Central memory CD4-positive, alpha-beta T cell (primary cell): ENCODE data around the gene CCDC27.

Experiments
- DNase-seq: peaks from one replicate; pipeline ENCODE4 v3.0.0; 2022

Gene CCDC27

GRCh38 chr1:3718764-3719163 lies 33.5 kb upstream of the CCDC27 start:
- DNase-seq, result no peak

- no peak for DNase-seq
Observed at GRCh38 chr1:3721955-3722465, 30.2 kb upstream of the CCDC27 start.

DNA sequence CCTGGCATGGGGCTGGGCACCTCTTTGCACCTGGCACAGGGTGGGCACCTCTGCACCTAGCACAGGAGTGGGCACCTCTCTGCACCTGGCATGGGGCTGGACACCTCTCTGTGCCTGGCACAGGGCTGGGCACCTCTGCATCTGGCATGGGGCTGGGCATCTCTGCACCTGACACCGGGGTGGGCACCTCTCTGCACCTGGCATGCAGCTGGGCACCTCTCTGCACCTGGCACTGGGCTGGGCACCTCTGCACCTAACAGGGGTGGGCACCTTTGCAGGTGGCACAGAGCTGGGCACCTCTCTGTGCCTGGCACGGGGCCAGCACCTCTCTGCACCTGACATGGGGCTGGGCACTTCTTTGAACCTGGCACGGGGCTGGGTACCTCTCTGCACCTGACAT lies 29.4 kb upstream of the CCDC27 start:
- no peak for DNase-seq

DNA sequence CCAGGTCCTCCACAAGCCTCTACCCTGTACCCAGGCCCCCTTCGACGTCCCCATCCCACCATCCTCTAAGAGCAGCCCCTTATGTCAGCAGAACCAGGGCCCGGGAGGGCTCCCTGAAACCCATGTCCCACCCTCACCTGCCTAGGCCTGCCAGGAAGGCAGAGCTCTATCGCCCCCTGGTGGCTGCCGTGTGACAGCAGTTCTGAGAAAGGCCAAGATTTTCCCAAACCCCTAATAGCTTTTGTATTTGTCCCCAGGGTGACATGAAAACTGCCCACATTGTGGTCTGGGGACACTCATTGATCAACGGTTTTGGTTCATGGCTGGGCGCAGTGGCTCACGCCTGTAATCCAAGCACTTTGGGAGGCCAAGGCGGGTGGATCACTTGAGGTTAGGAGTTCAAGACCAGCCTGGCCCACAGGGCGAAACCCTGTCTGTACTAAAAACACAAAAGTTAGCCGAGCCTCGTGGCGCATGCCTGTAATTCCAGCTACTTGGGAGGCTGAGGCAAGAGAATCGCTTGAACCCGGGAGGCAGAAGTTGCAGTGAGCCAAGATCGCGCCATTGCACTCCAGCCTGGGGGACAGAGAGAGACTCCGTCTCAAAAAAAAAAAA lies 27.7 kb upstream of the CCDC27 start:
- DNase-seq, result peak; percentile 61

GRCh38 chr1:3725366-3725765 lies 26.9 kb upstream of the CCDC27 start:
- no peak for DNase-seq

GRCh38 chr1:3727042-3727824 lies 25.0 kb upstream of the CCDC27 start:
- DNase-seq, result no peak

DNA sequence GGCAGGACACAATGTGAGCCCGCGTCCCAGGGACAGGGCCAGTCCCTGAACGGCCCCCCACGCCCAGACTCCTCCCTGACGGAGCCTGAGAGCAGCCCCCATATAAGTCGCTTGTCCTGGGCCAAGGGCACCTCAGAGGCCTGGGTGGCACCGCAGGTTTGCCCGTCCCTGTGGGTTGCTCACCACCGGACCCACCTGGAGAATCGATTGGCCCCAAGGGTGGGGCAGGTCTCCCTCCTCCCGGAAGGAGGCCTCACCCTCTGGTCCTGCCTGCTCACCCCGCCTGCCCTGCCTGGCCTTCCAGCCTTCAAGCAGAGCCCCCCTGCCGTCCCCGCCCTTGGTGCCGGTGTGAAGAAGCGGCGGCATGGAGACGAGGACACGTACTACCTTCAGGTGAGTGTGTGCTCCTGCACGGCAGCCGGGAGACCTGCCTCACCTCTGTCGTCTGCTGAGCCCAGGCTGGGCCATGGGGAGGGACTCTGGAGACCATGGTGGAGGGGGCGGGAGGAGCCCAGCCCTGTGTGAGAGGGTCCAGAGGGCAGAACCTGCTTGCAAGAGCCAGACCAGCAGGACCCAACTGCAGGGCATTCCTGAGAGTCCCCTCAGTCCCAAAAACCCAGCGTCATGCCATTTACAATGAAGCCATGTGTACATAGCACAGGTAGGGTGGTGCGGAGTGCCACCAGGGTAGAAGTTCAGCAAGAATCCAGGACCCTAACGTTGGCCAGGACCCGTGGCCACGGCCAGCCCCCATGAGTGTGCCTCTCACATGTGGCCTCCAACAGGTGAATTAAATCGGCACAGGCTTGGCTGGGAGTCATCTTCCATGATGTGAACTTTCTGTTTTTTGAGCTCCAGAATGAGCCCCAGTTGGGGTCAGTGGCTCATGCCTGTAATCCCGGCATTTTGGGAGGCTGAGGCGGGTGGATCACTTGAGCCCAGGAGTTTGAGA lies 24.1 kb upstream of the CCDC27 start:
- DNase-seq, result no peak

DNA sequence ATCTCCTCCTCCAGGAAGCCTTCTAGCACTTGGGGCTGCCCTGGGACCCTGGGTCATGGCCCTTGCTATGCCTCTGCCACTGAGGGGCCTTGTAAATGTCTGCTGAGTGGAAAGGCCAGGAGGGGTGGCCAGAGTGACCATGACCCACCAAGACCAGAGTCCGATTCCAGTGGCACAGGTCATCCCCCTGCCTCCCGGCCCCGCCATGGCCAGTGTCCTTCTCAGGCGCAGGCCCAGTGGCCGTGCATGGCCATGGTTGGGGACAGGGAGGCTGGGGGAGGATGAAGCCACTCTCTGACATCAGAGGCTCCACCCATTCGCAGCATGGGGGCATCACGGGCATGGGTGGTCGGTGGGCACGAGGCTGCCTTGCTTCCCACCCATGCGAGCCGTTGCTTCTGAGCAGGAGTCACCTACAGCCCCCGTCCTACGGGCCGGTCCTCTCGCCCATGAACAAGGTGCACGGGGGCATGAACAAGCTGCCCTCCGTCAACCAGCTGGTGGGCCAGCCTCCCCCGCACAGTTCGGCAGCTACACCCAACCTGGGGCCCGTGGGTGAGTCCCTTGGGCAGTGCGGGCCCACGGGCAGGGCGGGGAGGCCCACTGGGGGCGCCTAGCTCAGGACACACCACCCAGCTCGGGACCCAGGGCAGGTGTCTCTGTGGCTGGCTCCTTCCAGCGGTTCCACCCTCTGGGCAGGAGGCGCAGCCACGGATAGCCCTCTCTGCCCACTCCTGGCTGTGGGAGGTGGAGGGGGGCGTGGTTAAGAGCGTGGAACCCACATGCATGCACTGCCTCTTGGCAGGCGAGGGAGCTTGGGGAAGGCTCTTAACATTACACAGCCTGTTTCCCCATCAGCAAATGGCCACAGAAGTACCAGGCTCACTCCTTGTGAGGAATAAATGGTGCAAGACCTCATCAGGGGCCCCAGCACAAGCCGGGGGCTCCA lies 22.4 kb upstream of the CCDC27 start:
- no peak for DNase-seq

DNA sequence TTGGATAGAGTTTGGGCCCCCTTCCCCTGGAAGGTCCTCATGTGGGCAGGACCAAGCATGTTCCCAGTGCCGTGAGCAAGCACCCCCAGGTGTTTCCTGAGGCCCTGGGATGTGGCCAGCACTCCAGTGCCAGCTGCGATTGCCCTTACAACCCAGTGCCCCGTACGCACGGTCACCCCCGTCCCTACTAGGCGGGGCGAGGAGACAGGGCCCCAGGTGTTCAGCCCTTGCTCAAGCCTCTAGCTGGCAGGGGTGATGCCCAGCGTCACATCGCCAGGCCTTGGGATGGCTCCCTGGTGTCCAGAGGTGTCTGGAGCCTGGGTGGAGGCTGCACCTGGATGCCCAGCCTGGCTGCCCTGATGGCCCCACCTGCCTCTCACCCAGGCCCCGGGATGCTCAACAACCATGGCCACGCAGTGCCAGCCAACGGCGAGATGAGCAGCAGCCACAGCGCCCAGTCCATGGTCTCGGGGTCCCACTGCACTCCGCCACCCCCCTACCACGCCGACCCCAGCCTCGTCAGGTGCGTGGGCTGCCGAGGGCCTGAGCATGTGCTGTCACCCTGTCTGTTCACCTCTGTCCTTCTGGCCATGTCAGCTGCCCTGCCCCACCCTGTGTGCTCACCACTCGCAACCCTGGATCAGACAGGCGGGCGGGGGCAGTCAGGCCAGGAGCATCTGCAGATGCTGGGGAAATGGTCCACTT lies 21.6 kb upstream of the CCDC27 start:
- DNase-seq, result no peak

- no peak for DNase-seq
Observed at GRCh38 chr1:3731583-3732433, 20.4 kb upstream of the CCDC27 start.

- DNase-seq, result no peak
Observed at GRCh38 chr1:3732434-3733093, 19.7 kb upstream of the CCDC27 start.

- no peak for DNase-seq
Observed at GRCh38 chr1:3733094-3733882, 19.0 kb upstream of the CCDC27 start.

GRCh38 chr1:3733883-3734589 lies 18.2 kb upstream of the CCDC27 start:
- DNase-seq, result no peak

DNA sequence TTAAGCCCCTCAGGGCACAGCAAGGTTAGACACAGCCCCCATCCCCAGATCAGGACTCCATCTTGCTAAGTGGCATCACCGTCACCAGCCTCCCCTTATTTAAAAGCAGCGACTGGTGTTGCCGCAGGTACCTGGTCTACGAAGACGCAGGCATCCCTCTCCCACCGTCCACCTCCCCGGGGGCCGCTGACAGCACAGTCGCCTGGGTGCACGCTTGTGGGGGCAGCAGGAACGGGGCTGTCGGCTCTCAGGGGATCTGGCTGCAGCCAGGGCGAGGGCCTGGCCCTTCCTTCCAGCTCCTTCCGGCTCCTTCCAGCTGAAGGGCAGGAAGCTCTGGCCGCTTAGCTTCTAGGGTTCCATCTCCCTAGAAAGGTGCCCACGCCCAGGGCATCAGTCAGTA lies 17.6 kb upstream of the CCDC27 start:
- DNase-seq, result no peak

DNA sequence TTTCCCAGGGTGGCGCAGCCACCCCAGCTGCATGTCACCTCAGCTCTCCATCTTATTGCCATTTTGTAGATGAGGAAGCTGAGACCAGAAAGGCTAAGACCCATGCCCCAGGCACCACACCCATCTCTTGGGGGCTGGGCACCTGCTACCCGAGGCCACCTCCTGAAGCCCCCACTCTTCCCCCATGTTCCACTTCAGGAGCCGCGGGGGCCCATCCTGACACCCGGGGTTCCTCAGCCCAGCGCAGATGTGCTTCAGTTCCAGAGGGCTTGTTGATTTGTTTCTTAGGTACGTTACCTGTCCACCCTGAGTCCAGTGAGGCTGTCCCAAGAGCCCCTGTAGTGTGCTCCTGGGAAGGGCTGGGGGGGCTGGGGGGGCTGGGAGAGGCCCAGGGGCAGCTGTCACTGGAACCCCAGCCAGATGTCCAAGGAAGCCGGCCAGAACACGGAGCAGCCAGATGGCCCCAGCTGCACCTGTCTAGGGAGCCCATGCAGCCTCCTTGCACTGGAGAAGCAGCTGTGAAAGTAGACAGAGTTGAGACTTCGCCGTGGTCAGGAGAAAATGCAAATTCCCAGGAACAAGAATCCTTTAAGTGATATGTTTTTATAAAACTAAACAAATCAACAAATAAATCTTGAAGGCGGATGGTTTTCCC lies 17.1 kb upstream of the CCDC27 start:
- DNase-seq, result no peak

- DNase-seq, result no peak
Observed at GRCh38 chr1:3735688-3736087, 16.6 kb upstream of the CCDC27 start.

- DNase-seq, result no peak
Observed at GRCh38 chr1:3736131-3736561, 16.1 kb upstream of the CCDC27 start.

DNA sequence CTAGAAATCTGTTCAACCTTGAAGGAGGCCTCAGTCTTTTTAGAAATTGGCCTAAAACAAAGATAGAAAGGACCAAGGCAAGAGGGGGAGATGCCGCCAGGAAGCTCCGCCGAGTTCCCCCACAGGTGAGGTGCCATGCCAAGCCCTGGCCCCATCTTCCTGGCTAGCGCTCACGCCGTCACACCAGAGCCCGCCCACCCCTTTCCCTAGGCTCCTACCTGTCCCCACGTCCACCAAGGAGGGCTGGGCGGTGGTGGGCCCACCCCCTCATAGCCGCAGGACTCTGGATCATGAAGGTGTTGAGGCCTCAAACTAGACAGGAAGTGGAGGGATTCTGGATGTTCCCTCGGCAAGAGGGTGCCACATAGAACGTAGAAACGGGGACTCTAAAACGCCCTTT lies 15.5 kb upstream of the CCDC27 start:
- no peak for DNase-seq
